GM23338 (cell line): ENCODE measurements around the gene RNF150. TPM values are rescaled to one million over a fixed set of nuclear protein-coding genes. Genes with fewer than 3 reads are reported as not detected.

Experiments used
- ATAC-seq: fragments of 200-7000 bp; cut with Tn5 transposase; 3 replicates; pipeline ENCODE4 v1.9.1; 2020
- DNase-seq: peaks from one replicate; pipeline ENCODE4 v3.0.0-alpha.2; 2015; ENCODE audit warnings: low spot score
- H2AFZ ChIP-seq: fragments of 200-600 bp; sonication (generic); 2 replicates; pipeline ENCODE4 v1.8.0; 2016; ENCODE audit warnings: antibody characterized with exemption, mild to moderate bottlenecking, moderate library complexity
- H3F3A ChIP-seq: fragments of 200-600 bp; sonication (generic); replicated peaks from 2 replicates; pipeline ENCODE4 v1.8.0; 2017; ENCODE audit warnings: antibody characterized with exemption, mixed run types, low read depth
- H3K27ac ChIP-seq: fragments of 200-600 bp; sonication (generic); 2 replicates; pipeline ENCODE4 v1.6.1; 2016; ENCODE audit warnings: low read depth
- H3K27me3 ChIP-seq: fragments of 200-600 bp; sonication (generic); 2 replicates; pipeline ENCODE4 v1.8.0; 2016; ENCODE audit warnings: mild to moderate bottlenecking, mixed run types, moderate library complexity; ENCODE audit not compliant: insufficient read depth
- H3K36me3 ChIP-seq: fragments of 200-600 bp; sonication (generic); 2 replicates; pipeline ENCODE4 v1.8.0; 2016; ENCODE audit warnings: mild to moderate bottlenecking; ENCODE audit not compliant: insufficient read depth
- H3K4me1 ChIP-seq: fragments of 200-600 bp; sonication (generic); 2 replicates; pipeline ENCODE4 v1.8.0; 2016; ENCODE audit warnings: mild to moderate bottlenecking, moderate library complexity; ENCODE audit not compliant: insufficient read depth
- H3K4me2 ChIP-seq: fragments of 200-600 bp; sonication (generic); 2 replicates; pipeline ENCODE4 v1.7.1; 2017; ENCODE audit warnings: mixed run types
- H3K4me3 ChIP-seq: fragments of 200-600 bp; sonication (generic); 2 replicates; pipeline ENCODE4 v1.6.1; 2016; ENCODE audit warnings: mixed run types
- H3K79me2 ChIP-seq: fragments of 200-600 bp; sonication (generic); replicated peaks from 2 replicates; pipeline ENCODE4 v1.8.0; 2017; ENCODE audit warnings: mild to moderate bottlenecking; ENCODE audit not compliant: insufficient read depth
- H3K9me2 ChIP-seq: fragments of 200-600 bp; sonication (generic); 2 replicates; pipeline ENCODE4 v1.8.0; 2017; ENCODE audit not compliant: insufficient read depth
- H4K20me1 ChIP-seq: fragments of 200-600 bp; sonication (generic); replicated peaks from 2 replicates; pipeline ENCODE4 v1.8.0; 2017; ENCODE audit warnings: mild to moderate bottlenecking; ENCODE audit not compliant: insufficient read depth
- H3K27ac Mint-ChIP-seq: 2 replicates; pipeline ENCODE4 v1.8.0; 2020; ENCODE audit warnings: inconsistent platforms, mild to moderate bottlenecking, moderate library complexity, mixed read lengths
- H3K27me3 Mint-ChIP-seq: 3 replicates; pipeline ENCODE4 v1.8.0; 2022; ENCODE audit warnings: low read depth, mild to moderate bottlenecking, moderate library complexity, mixed read lengths, inconsistent platforms; ENCODE audit not compliant: insufficient read depth, poor library complexity
- H3K36me3 Mint-ChIP-seq: 3 replicates; pipeline ENCODE4 v1.8.0; 2021; ENCODE audit warnings: low read depth, mild to moderate bottlenecking, inconsistent platforms, moderate library complexity, mixed read lengths
- H3K4me1 Mint-ChIP-seq: 3 replicates; pipeline ENCODE4 v1.8.0; 2020; ENCODE audit warnings: mild to moderate bottlenecking, inconsistent platforms, mixed read lengths
- H3K4me3 Mint-ChIP-seq: 3 replicates; pipeline ENCODE4 v1.8.0; 2021; ENCODE audit warnings: moderate library complexity, mild to moderate bottlenecking, inconsistent platforms, mixed read lengths
- H3K9me3 Mint-ChIP-seq: 3 replicates; pipeline ENCODE4 v1.8.0; 2020; ENCODE audit warnings: moderate library complexity, mild to moderate bottlenecking, inconsistent platforms, mixed read lengths
- CREB1 ChIP-seq: fragments of 250-450 bp; sonication (Bioruptor Pico); IDR thresholded peaks from 2 replicates; pipeline ENCODE4 v1.5.0; 2020; ENCODE audit warnings: low read depth, mild to moderate bottlenecking, moderate library complexity
- ETS1 ChIP-seq: IDR thresholded peaks from 2 replicates; pipeline ENCODE4 v1.6.1; 2016; ENCODE audit warnings: antibody characterized with exemption
- EZH2phosphoT487 ChIP-seq: fragments of 200-600 bp; sonication (generic); IDR thresholded peaks from one replicate; pipeline ENCODE4 v1.8.1; 2018; ENCODE audit warnings: antibody characterized with exemption; ENCODE audit not compliant: unreplicated experiment
- JUNB ChIP-seq: IDR thresholded peaks from one replicate; pipeline ENCODE4 v1.6.1; 2016; ENCODE audit warnings: antibody characterized with exemption; ENCODE audit not compliant: unreplicated experiment
- POLR2AphosphoS5 ChIP-seq: IDR thresholded peaks from 2 replicates; pipeline ENCODE4 v1.6.1; 2016; ENCODE audit warnings: antibody characterized with exemption, low read depth
- REST ChIP-seq: IDR thresholded peaks from one replicate; pipeline ENCODE4 v1.6.1; 2018; ENCODE audit warnings: antibody characterized with exemption; ENCODE audit not compliant: unreplicated experiment
- STAT1 ChIP-seq: IDR thresholded peaks from one replicate; pipeline ENCODE4 v1.6.1; 2016; ENCODE audit warnings: antibody characterized with exemption; ENCODE audit not compliant: unreplicated experiment
- ZNF114 ChIP-seq: fragments of 250-450 bp; sonication (Bioruptor Pico); IDR thresholded peaks from 2 replicates; pipeline ENCODE4 v1.5.0; 2020; ENCODE audit warnings: mild to moderate bottlenecking, moderate library complexity
- ZNF331 ChIP-seq: fragments of 250-450 bp; sonication (Bioruptor Pico); IDR thresholded peaks from 2 replicates; pipeline ENCODE4 v1.5.0; 2020; ENCODE audit warnings: low read depth, mild to moderate bottlenecking, moderate library complexity
- polyA plus RNA-seq: library from polyadenylated mRNA; unstranded; fragments of >200 nt; fragmentation: Nextera tagmentation; extraction: Ambion mirVana; gene quantifications from 2 replicates; pipeline ENCODE4 v1.2.1, GENCODE V29; 2016
- total RNA-seq: library from RNA; depleted of rRNA; stranded (reverse); fragments of >200 nt; shearing (Covaris generic); gene quantifications from 2 replicates; pipeline ENCODE4 v1.2.3, GENCODE V29; 2014
- TF ChIP-seq, protein P1 (sequence below): fragments of 250-450 bp; sonication (Bioruptor Pico); IDR thresholded peaks from 2 replicates; pipeline ENCODE4 v1.5.0; 2020; ENCODE audit warnings: mild to moderate bottlenecking, moderate library complexity

Gene RNF150
- total and polyA plus RNA-seq, 2 experiments from 2014 or later, result 1.3 to 6.1 TPM

GRCh38 chr4:141013899-141014298 is 119.4 kb downstream of the RNF150 start:
- no peak for DNase-seq
- H3K9me3 Mint-ChIP-seq, result 0 out of 3 replicates have a peak, but pooled peaks cover 5% of the 10 kb centered on the region
- no peak overlapping the region for H3K27ac ChIP-seq
- H3K27me3 ChIP-seq, result no peaks in the 10 kb centered on the region
- H3K4me1 ChIP-seq, result 0 out of 2 replicates have a peak, but pooled peaks cover 3% of the 10 kb centered on the region
- no peaks in the 10 kb centered on the region for H3F3A ChIP-seq
- H3K9me2 ChIP-seq, result no peaks in the 10 kb centered on the region
- no peaks in the 10 kb centered on the region for H3K27me3 Mint-ChIP-seq
- H3K36me3 Mint-ChIP-seq, result no peaks in the 10 kb centered on the region
- no peaks in the 10 kb centered on the region for H3K4me1 Mint-ChIP-seq
- no peak overlapping the region for H3K4me3 Mint-ChIP-seq
- H3K4me3 ChIP-seq, result no peak overlapping the region
- H2AFZ ChIP-seq, result no peak overlapping the region
- ATAC-seq, result no peak
- H3K79me2 ChIP-seq, result no peaks in the 10 kb centered on the region
- TF ChIP-seq EZH2phosphoT487 (no peak), ZNF114 (CRISPR knock-in tag) (no peak), CREB1 (no peak), POLR2AphosphoS5 (no peak), JUNB (no peak), STAT1 (no peak), ETS1 (no peak), REST (no peak), ZNF331 (CRISPR knock-in tag) (no peak)
- TF ChIP-seq, protein P1, sequence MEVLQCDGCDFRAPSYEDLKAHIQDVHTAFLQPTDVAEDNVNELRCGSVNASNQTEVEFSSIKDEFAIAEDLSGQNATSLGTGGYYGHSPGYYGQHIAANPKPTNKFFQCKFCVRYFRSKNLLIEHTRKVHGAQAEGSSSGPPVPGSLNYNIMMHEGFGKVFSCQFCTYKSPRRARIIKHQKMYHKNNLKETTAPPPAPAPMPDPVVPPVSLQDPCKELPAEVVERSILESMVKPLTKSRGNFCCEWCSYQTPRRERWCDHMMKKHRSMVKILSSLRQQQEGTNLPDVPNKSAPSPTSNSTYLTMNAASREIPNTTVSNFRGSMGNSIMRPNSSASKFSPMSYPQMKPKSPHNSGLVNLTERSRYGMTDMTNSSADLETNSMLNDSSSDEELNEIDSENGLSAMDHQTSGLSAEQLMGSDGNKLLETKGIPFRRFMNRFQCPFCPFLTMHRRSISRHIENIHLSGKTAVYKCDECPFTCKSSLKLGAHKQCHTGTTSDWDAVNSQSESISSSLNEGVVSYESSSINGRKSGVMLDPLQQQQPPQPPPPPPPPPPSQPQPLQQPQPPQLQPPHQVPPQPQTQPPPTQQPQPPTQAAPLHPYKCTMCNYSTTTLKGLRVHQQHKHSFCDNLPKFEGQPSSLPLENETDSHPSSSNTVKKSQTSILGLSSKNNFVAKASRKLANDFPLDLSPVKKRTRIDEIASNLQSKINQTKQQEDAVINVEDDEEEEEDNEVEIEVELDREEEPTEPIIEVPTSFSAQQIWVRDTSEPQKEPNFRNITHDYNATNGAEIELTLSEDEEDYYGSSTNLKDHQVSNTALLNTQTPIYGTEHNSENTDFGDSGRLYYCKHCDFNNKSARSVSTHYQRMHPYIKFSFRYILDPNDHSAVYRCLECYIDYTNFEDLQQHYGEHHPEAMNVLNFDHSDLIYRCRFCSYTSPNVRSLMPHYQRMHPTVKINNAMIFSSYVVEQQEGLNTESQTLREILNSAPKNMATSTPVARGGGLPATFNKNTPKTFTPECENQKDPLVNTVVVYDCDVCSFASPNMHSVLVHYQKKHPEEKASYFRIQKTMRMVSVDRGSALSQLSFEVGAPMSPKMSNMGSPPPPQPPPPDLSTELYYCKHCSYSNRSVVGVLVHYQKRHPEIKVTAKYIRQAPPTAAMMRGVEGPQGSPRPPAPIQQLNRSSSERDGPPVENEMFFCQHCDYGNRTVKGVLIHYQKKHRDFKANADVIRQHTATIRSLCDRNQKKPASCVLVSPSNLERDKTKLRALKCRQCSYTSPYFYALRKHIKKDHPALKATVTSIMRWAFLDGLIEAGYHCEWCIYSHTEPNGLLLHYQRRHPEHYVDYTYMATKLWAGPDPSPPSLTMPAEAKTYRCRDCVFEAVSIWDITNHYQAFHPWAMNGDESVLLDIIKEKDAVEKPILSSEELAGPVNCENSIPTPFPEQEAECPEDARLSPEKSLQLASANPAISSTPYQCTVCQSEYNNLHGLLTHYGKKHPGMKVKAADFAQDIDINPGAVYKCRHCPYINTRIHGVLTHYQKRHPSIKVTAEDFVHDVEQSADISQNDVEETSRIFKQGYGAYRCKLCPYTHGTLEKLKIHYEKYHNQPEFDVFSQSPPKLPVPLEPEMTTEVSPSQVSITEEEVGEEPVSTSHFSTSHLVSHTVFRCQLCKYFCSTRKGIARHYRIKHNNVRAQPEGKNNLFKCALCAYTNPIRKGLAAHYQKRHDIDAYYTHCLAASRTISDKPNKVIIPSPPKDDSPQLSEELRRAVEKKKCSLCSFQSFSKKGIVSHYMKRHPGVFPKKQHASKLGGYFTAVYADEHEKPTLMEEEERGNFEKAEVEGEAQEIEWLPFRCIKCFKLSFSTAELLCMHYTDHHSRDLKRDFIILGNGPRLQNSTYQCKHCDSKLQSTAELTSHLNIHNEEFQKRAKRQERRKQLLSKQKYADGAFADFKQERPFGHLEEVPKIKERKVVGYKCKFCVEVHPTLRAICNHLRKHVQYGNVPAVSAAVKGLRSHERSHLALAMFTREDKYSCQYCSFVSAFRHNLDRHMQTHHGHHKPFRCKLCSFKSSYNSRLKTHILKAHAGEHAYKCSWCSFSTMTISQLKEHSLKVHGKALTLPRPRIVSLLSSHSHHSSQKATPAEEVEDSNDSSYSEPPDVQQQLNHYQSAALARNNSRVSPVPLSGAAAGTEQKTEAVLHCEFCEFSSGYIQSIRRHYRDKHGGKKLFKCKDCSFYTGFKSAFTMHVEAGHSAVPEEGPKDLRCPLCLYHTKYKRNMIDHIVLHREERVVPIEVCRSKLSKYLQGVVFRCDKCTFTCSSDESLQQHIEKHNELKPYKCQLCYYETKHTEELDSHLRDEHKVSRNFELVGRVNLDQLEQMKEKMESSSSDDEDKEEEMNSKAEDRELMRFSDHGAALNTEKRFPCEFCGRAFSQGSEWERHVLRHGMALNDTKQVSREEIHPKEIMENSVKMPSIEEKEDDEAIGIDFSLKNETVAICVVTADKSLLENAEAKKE (CRISPR knock-in tag), result no peak
- no peaks in the 10 kb centered on the region for H3K36me3 ChIP-seq
- no peaks in the 10 kb centered on the region for H4K20me1 ChIP-seq
- no peak overlapping the region for H3K27ac Mint-ChIP-seq
- H3K4me2 ChIP-seq, result no peak overlapping the region
